ENCODE results near the gene EPHA7. TPM values are rescaled to one million over a fixed set of nuclear protein-coding genes. Genes with fewer than 3 reads are reported as not detected.

The EPHA7 gene
- polyA plus RNA-seq, 1 donor from 2014 or later = 17.4 TPM

- Histone ChIP-seq H4K20me1 (ENCODE audit: insufficient read depth) (no peaks in the 10 kb centered on the region), H3K4me2 (ENCODE audit: low read length) (no peak overlapping the region), H3K36me3 (ENCODE audit: insufficient read depth, low read length) (no peaks in the 10 kb centered on the region), H2AFZ (ENCODE audit: low read depth, low read length) (no peak overlapping the region), H3K79me2 (replicated peaks; ENCODE audit: insufficient read depth, low read length) (no peaks in the 10 kb centered on the region), H3K27me3 (ENCODE audit: insufficient read depth, low read depth, low read length) (no peaks in the 10 kb centered on the region), H3K27ac (ENCODE audit: low read length) (no peak overlapping the region), H3K9ac (ENCODE audit: low read length) (no peak overlapping the region), H3K9me3 (ENCODE audit: low read length) (no peaks in the 10 kb centered on the region), H3K4me3 (ENCODE audit: low read length) (no peak overlapping the region), H3F3A (ENCODE audit: insufficient read depth, low read length, poor library complexity, severe bottlenecking) (no peaks in the 10 kb centered on the region), H3K9me2 (ENCODE audit: insufficient read depth, low read length) (no peaks in the 10 kb centered on the region)
- TF ChIP-seq RAD21 (conservative IDR thresholded peaks at IDR 0.05) (no peak), TAF1 (IDR thresholded peaks at IDR 0.05; ENCODE audit: low read depth) (no peak), MXI1 (conservative IDR thresholded peaks at IDR 0.05; ENCODE audit: poor library complexity, severe bottlenecking) (no peak), REST (IDR thresholded peaks at IDR 0.05; ENCODE audit: borderline replicate concordance) (no peak), EZH2 (IDR thresholded peaks at IDR 0.05; ENCODE audit: borderline replicate concordance, insufficient read depth, low read length, poor library complexity, severe bottlenecking) (no peak), EP300 (conservative IDR thresholded peaks at IDR 0.05; ENCODE audit: poor library complexity, severe bottlenecking) (no peak), SMC3 (conservative IDR thresholded peaks at IDR 0.05; ENCODE audit: poor library complexity) (no peak), POLR2AphosphoS5 (IDR thresholded peaks at IDR 0.05) (no peak)
- TF ChIP-seq, protein P1, sequence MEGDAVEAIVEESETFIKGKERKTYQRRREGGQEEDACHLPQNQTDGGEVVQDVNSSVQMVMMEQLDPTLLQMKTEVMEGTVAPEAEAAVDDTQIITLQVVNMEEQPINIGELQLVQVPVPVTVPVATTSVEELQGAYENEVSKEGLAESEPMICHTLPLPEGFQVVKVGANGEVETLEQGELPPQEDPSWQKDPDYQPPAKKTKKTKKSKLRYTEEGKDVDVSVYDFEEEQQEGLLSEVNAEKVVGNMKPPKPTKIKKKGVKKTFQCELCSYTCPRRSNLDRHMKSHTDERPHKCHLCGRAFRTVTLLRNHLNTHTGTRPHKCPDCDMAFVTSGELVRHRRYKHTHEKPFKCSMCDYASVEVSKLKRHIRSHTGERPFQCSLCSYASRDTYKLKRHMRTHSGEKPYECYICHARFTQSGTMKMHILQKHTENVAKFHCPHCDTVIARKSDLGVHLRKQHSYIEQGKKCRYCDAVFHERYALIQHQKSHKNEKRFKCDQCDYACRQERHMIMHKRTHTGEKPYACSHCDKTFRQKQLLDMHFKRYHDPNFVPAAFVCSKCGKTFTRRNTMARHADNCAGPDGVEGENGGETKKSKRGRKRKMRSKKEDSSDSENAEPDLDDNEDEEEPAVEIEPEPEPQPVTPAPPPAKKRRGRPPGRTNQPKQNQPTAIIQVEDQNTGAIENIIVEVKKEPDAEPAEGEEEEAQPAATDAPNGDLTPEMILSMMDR (IDR thresholded peaks at IDR 0.05; ENCODE audit: poor library complexity, severe bottlenecking) = no peak
These were observed 47.6 kb downstream of the EPHA7 start for GRCh38 chr6:93371756-93372155.

- H3K27ac ChIP-seq (ENCODE audit: low read length) = no peak overlapping the region
- H3K4me2 ChIP-seq (ENCODE audit: low read length) = no peak overlapping the region
- no peaks in the 10 kb centered on the region for H3K9me2 ChIP-seq (ENCODE audit: insufficient read depth, low read length)
- no peaks in the 10 kb centered on the region for H3K36me3 ChIP-seq (ENCODE audit: insufficient read depth, low read length)
- H3K27me3 ChIP-seq (ENCODE audit: insufficient read depth, low read depth, low read length) = no peaks in the 10 kb centered on the region
- no peak overlapping the region for H2AFZ ChIP-seq (ENCODE audit: low read depth, low read length)
- H4K20me1 ChIP-seq (ENCODE audit: insufficient read depth) = no peaks in the 10 kb centered on the region
- H3F3A ChIP-seq (ENCODE audit: insufficient read depth, low read length, poor library complexity, severe bottlenecking) = no peaks in the 10 kb centered on the region
- no peak overlapping the region for H3K4me3 ChIP-seq (ENCODE audit: low read length)
- no peak for TF ChIP-seq EP300 (conservative IDR thresholded peaks at IDR 0.05; ENCODE audit: poor library complexity, severe bottlenecking)
- no peak for TF ChIP-seq RAD21 (conservative IDR thresholded peaks at IDR 0.05)
- no peak for TF ChIP-seq EZH2 (IDR thresholded peaks at IDR 0.05; ENCODE audit: borderline replicate concordance, insufficient read depth, low read length, poor library complexity, severe bottlenecking)
- no peak for TF ChIP-seq TAF1 (IDR thresholded peaks at IDR 0.05; ENCODE audit: low read depth)
- TF ChIP-seq MXI1 (conservative IDR thresholded peaks at IDR 0.05; ENCODE audit: poor library complexity, severe bottlenecking) = no peak
- no peak for TF ChIP-seq SMC3 (conservative IDR thresholded peaks at IDR 0.05; ENCODE audit: poor library complexity)
- TF ChIP-seq, protein P1 (IDR thresholded peaks at IDR 0.05; ENCODE audit: poor library complexity, severe bottlenecking) = no peak
- TF ChIP-seq REST (IDR thresholded peaks at IDR 0.05; ENCODE audit: borderline replicate concordance) = no peak
- no peak for TF ChIP-seq POLR2AphosphoS5 (IDR thresholded peaks at IDR 0.05)
- H3K9ac ChIP-seq (ENCODE audit: low read length) = no peak overlapping the region
- H3K9me3 ChIP-seq (ENCODE audit: low read length) = no peaks in the 10 kb centered on the region
- no peaks in the 10 kb centered on the region for H3K79me2 ChIP-seq (replicated peaks; ENCODE audit: insufficient read depth, low read length)
These were observed 49.7 kb downstream of the EPHA7 start for GRCh38 chr6:93369586-93370134.

All from neural cell (in vitro differentiated cells).